Measurements from ENCODE around the gene TM4SF4.
"Not testable (repeated sequence)": the region's sequence is repeated elsewhere in the genome, so short reads cannot be mapped to it uniquely, and the experiment has no call there.

The TM4SF4 gene

GRCh38 chr3:149474250-149474817 is at the start of gene TM4SF4:
TSS of gene TM4SF4 (plus strand) at chr3:149474697. CDS start at chr3:149474878, 181 bp downstream.
- DNase-seq = no peak

GRCh38 chr3:149424918-149425317 is 49.6 kb upstream of the TM4SF4 start:
- DNase-seq = no peak

- no peak for DNase-seq
Measured at GRCh38 chr3:149426325-149426724, 48.2 kb upstream of the TM4SF4 start.

- DNase-seq = no peak
Measured at GRCh38 chr3:149428087-149428486, 46.4 kb upstream of the TM4SF4 start.

- no peak for DNase-seq
Measured at GRCh38 chr3:149430216-149430615, 44.3 kb upstream of the TM4SF4 start.

- no peak for DNase-seq
Measured at GRCh38 chr3:149432149-149432548, 42.3 kb upstream of the TM4SF4 start.

- DNase-seq = no peak
Measured at GRCh38 chr3:149435996-149436885, 38.3 kb upstream of the TM4SF4 start.

GRCh38 chr3:149437286-149437685 is 37.2 kb upstream of the TM4SF4 start:
- DNase-seq = no peak

GRCh38 chr3:149437710-149438109 is 36.8 kb upstream of the TM4SF4 start:
- DNase-seq = no peak

GRCh38 chr3:149438981-149439380 is 35.5 kb upstream of the TM4SF4 start:
- DNase-seq = no peak

- DNase-seq = no peak
Measured at GRCh38 chr3:149441642-149442041, 32.9 kb upstream of the TM4SF4 start.

GRCh38 chr3:149442043-149442442 is 32.5 kb upstream of the TM4SF4 start:
- DNase-seq = no peak

GRCh38 chr3:149442851-149443544 is 31.5 kb upstream of the TM4SF4 start:
- no peak for DNase-seq

GRCh38 chr3:149443545-149443912 is 31.0 kb upstream of the TM4SF4 start:
- no peak for DNase-seq

- not testable (repeated sequence) for DNase-seq
Measured at GRCh38 chr3:149444867-149445266, 29.6 kb upstream of the TM4SF4 start.

- DNase-seq = no peak
Measured at GRCh38 chr3:149448331-149448831, 26.1 kb upstream of the TM4SF4 start.

- DNase-seq = peak; percentile 33
Measured at GRCh38 chr3:149449182-149449581, 25.3 kb upstream of the TM4SF4 start.

- DNase-seq = peak; percentile 26
Measured at GRCh38 chr3:149449799-149450198, 24.7 kb upstream of the TM4SF4 start.

GRCh38 chr3:149450281-149450680 is 24.2 kb upstream of the TM4SF4 start:
- no peak for DNase-seq

- no peak for DNase-seq
Measured at GRCh38 chr3:149452036-149452435, 22.5 kb upstream of the TM4SF4 start.

- no peak for DNase-seq
Measured at GRCh38 chr3:149453140-149453805, 21.2 kb upstream of the TM4SF4 start.

- DNase-seq = no peak
Measured at GRCh38 chr3:149454746-149455145, 19.8 kb upstream of the TM4SF4 start.

- DNase-seq = no peak
Measured at GRCh38 chr3:149455366-149455765, 19.1 kb upstream of the TM4SF4 start.

All from right hindlimb (tissue), 1 donor.